ENCODE measurements around the gene EIF1. TPM values are rescaled to one million over a fixed set of nuclear protein-coding genes. Genes with fewer than 3 reads are reported as not detected.

EIF1 gene
- total and polyA plus RNA-seq, 5 donors from 2014 or later: 1,357 to 2,625 (median 1,546) TPM

DNA sequence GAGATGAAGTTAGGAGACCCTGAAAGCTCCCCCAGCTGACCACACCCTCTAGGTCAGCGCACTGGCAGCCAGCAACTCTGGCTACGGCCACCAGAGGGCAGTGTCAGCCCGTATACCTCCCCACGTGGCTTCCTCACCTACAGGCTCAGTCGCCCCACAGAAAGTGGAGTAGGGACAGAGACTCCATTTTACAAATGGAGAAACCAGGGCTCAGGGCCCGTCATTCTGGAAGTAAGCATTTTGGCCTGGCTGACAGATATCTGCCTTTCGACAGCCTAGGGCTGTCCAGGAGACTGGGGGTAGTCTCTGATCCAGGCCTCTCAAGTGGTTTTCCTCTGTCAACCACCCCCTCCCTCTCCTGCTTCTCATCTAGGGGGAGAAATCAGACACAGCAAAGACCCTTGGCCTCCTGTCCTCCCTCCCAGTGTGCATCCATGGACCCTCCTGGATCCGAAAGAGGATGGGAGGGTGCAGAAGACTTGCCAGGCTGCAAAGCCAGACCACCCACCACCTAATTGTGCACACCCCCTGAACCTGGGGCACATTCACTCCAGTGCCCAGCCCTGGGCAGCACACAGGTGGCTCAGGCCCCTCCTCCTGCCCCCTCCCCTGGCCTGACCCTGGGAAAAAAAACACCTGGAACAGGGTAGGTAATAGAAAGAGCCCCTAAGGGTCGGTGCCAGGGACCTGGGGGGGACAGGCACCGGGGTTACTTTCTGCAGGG lies 49.6 kb downstream of the EIF1 start:
- Mint-ChIP-seq H3K27ac (no peak overlapping the region), H3K9me3 (peaks cover 0 to 3% (median 0%) of the 10 kb centered on the region in 7 donors), H3K27me3 (peaks cover 38% of the 10 kb centered on the region), H3K4me1 (peaks cover 0 to 22% (median 3%) of the 10 kb centered on the region in 4 donors), H3K36me3 (no peaks in the 10 kb centered on the region), H3K4me3 (peak overlapping the region in 2 of 4 donors; percentile 43 to 59)
- Histone ChIP-seq H3K27me3 (ENCODE audit: control insufficient read depth, insufficient read depth, low read length) (peaks cover 9% of the 10 kb centered on the region), H3K9me3 (ENCODE audit: control insufficient read depth in 2 of 2, low read length in 2 of 2) (no peaks in the 10 kb centered on the region), H3K27ac (ENCODE audit: insufficient read depth, low read length, poor library complexity, severe bottlenecking) (no peak overlapping the region), H3K4me3 (ENCODE audit: low read depth, low read length) (no peak overlapping the region), H3K4me1 (ENCODE audit: control insufficient read depth, insufficient read depth, low read length, poor library complexity, severe bottlenecking) (peaks cover 15% of the 10 kb centered on the region), H3K36me3 (ENCODE audit: control insufficient read depth, insufficient read depth, low read length) (no peaks in the 10 kb centered on the region)
- peak; percentile 64 to 79 (median 77) for DNase-seq
- ATAC-seq (ENCODE audit: low read depth in 2 of 2): peak; percentile 85 to 87

GRCh38 chr17:41738801-41739112 lies 50.1 kb downstream of the EIF1 start:
- Histone ChIP-seq H3K9me3 (ENCODE audit: control insufficient read depth in 2 of 2, low read length in 2 of 2) (no peaks in the 10 kb centered on the region), H3K36me3 (ENCODE audit: control insufficient read depth, insufficient read depth, low read length) (no peaks in the 10 kb centered on the region), H3K27me3 (ENCODE audit: control insufficient read depth, insufficient read depth, low read length) (peaks cover 9% of the 10 kb centered on the region), H3K27ac (ENCODE audit: insufficient read depth, low read length, poor library complexity, severe bottlenecking) (no peak overlapping the region), H3K4me1 (ENCODE audit: control insufficient read depth, insufficient read depth, low read length, poor library complexity, severe bottlenecking) (peaks cover 15% of the 10 kb centered on the region), H3K4me3 (ENCODE audit: low read depth, low read length) (no peak overlapping the region)
- Mint-ChIP-seq H3K9me3 (peaks cover 0 to 3% (median 0%) of the 10 kb centered on the region in 7 donors), H3K27me3 (peaks cover 33% of the 10 kb centered on the region), H3K4me3 (no peak overlapping the region), H3K27ac (no peak overlapping the region), H3K4me1 (peaks cover 0 to 19% (median 3%) of the 10 kb centered on the region in 4 donors), H3K36me3 (no peaks in the 10 kb centered on the region)
- DNase-seq (no peak), ATAC-seq (ENCODE audit: low read depth in 2 of 2) (no peak)

DNA sequence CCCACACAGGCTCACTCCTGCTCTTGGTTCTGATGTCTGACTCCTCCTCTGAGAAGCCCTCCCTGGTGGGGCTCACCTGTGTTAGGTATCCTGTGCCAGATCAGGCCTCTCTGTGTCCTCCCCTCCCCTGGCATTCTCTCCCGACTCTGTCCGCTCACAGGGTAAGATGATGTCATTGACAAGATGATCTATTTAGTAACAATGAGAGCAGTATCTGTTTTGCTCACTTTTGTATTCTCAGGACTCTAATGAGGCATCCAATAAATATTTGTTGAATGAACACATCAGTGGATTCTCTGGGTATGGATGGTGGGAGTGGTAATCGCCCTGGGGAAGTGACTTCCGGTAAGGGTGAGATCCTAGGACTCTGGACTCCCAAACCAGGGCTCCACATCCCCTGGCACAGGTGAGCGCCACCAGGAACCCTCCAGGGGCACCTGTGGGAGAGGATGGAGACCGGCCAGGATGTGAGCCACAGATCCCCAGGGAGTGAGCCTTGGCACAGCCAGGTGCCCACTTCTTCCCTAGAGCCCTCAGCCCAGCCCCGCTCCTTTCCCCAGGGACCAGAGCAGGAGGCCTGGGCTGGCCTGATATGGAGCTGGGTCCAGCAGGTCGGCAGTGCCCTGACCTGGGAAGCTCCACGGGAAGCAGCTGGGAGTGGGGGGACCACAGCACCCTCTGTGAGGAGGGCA lies 51.1 kb downstream of the EIF1 start:
- DNase-seq (no peak), ATAC-seq (ENCODE audit: low read depth in 2 of 2) (no peak)
- peak overlapping the region in 1 of 3 donors; percentile 64 for H3K27ac Mint-ChIP-seq
- H3K4me3 ChIP-seq (ENCODE audit: low read depth, low read length): no peak overlapping the region
- peaks cover 33% of the 10 kb centered on the region for H3K27me3 Mint-ChIP-seq
- peaks cover 4% of the 10 kb centered on the region for H3K4me1 ChIP-seq (ENCODE audit: control insufficient read depth, insufficient read depth, low read length, poor library complexity, severe bottlenecking)
- H3K4me3 Mint-ChIP-seq: no peak overlapping the region
- no peaks in the 10 kb centered on the region for H3K36me3 ChIP-seq (ENCODE audit: control insufficient read depth, insufficient read depth, low read length)
- peaks cover 0 to 3% (median 0%) of the 10 kb centered on the region in 7 donors for H3K9me3 Mint-ChIP-seq
- H3K4me1 Mint-ChIP-seq: peaks cover 0 to 18% (median 3%) of the 10 kb centered on the region in 4 donors
- no peaks in the 10 kb centered on the region for H3K9me3 ChIP-seq (ENCODE audit: control insufficient read depth in 2 of 2, low read length in 2 of 2)
- H3K27ac ChIP-seq (ENCODE audit: insufficient read depth, low read length, poor library complexity, severe bottlenecking): no peak overlapping the region
- H3K36me3 Mint-ChIP-seq: no peaks in the 10 kb centered on the region
- H3K27me3 ChIP-seq (ENCODE audit: control insufficient read depth, insufficient read depth, low read length): peaks cover 9% of the 10 kb centered on the region

- H3K36me3 Mint-ChIP-seq: no peaks in the 10 kb centered on the region
Measured at GRCh38 chr17:41740506-41740905, 51.8 kb downstream of the EIF1 start.

DNA sequence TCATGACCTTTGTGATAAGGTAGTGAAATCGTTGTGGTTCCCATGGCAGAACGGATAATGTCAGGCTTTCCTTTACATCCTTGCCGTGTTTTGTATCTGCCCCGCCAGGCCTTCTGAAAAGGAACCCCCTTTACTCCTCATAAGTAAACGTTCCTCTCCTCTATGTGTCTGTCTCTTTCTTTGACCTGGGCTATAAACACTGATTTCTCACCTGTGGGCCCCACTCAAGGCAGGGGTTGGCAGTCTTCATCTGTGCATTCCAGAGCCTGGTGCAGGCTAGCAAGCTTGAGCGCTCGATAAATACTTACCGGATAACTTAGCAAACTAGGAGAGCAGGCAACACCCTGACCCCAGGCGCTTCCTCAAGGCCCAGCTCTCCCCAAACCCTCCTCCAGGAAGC lies 53.0 kb downstream of the EIF1 start:
- Histone ChIP-seq H3K4me1 (ENCODE audit: control insufficient read depth, insufficient read depth, low read length, poor library complexity, severe bottlenecking) (no peaks in the 10 kb centered on the region), H3K9me3 (ENCODE audit: control insufficient read depth in 2 of 2, low read length in 2 of 2) (no peaks in the 10 kb centered on the region), H3K4me3 (ENCODE audit: low read depth, low read length) (no peak overlapping the region), H3K27me3 (ENCODE audit: control insufficient read depth, insufficient read depth, low read length) (peaks cover 2% of the 10 kb centered on the region), H3K27ac (ENCODE audit: insufficient read depth, low read length, poor library complexity, severe bottlenecking) (no peak overlapping the region), H3K36me3 (ENCODE audit: control insufficient read depth, insufficient read depth, low read length) (no peaks in the 10 kb centered on the region)
- peaks cover 18% of the 10 kb centered on the region for H3K27me3 Mint-ChIP-seq
- DNase-seq: no peak
- no peak overlapping the region for H3K27ac Mint-ChIP-seq
- H3K4me3 Mint-ChIP-seq: no peak overlapping the region
- peaks cover 0 to 13% (median 3%) of the 10 kb centered on the region in 4 donors for H3K4me1 Mint-ChIP-seq
- ATAC-seq (ENCODE audit: low read depth in 2 of 2): no peak
- H3K36me3 Mint-ChIP-seq: no peaks in the 10 kb centered on the region
- no peaks in the 10 kb centered on the region for H3K9me3 Mint-ChIP-seq

More at GRCh38 chr17:41740506-41740905, 51.8 kb downstream of the EIF1 start:
- Mint-ChIP-seq H3K27me3 (peaks cover 30% of the 10 kb centered on the region), H3K4me3 (no peak overlapping the region), H3K4me1 (peaks cover 0 to 13% (median 3%) of the 10 kb centered on the region in 4 donors), H3K27ac (no peak overlapping the region), H3K9me3 (peaks cover 0 to 2% (median 0%) of the 10 kb centered on the region in 7 donors)
- Histone ChIP-seq H3K27me3 (ENCODE audit: control insufficient read depth, insufficient read depth, low read length) (peaks cover 7% of the 10 kb centered on the region), H3K9me3 (ENCODE audit: control insufficient read depth in 2 of 2, low read length in 2 of 2) (no peaks in the 10 kb centered on the region), H3K4me1 (ENCODE audit: control insufficient read depth, insufficient read depth, low read length, poor library complexity, severe bottlenecking) (no peaks in the 10 kb centered on the region), H3K27ac (ENCODE audit: insufficient read depth, low read length, poor library complexity, severe bottlenecking) (no peak overlapping the region), H3K36me3 (ENCODE audit: control insufficient read depth, insufficient read depth, low read length) (no peaks in the 10 kb centered on the region), H3K4me3 (ENCODE audit: low read depth, low read length) (no peak overlapping the region)
- no peak for DNase-seq
- no peak for ATAC-seq (ENCODE audit: low read depth in 2 of 2)

Other genes starting within 250 kb of the EIF1 start
- not detected for gene KRT38, start 247.9 kb upstream of the EIF1 start, total RNA-seq
- not detected for gene KRT38, start 247.9 kb upstream of the EIF1 start, polyA plus RNA-seq
- not detected for gene KRT32, start 221.5 kb upstream of the EIF1 start, total RNA-seq
- gene KRT32, start 221.5 kb upstream of the EIF1 start, polyA plus RNA-seq: not detected
- not detected for gene KRT35, start 207.7 kb upstream of the EIF1 start, total RNA-seq
- gene KRT35, start 207.7 kb upstream of the EIF1 start, polyA plus RNA-seq: not detected
- not detected for gene KRT36, start 199.0 kb upstream of the EIF1 start, total RNA-seq
- not detected for gene KRT36, start 199.0 kb upstream of the EIF1 start, polyA plus RNA-seq
- gene KRT13, start 183.3 kb upstream of the EIF1 start, total RNA-seq: not detected
- gene KRT13, start 183.3 kb upstream of the EIF1 start, polyA plus RNA-seq: not detected
- gene KRT15, start 170.0 kb upstream of the EIF1 start, total RNA-seq: not detected
- gene KRT15, start 170.0 kb upstream of the EIF1 start, polyA plus RNA-seq: not detected
- not detected for gene KRT19, start 160.6 kb upstream of the EIF1 start, total RNA-seq
- not detected for gene KRT19, start 160.6 kb upstream of the EIF1 start, polyA plus RNA-seq
- gene KRT9, start 116.8 kb upstream of the EIF1 start, total RNA-seq: not detected
- not detected for gene KRT9, start 116.8 kb upstream of the EIF1 start, polyA plus RNA-seq
- gene KRT14, start 102.0 kb upstream of the EIF1 start, total RNA-seq: not detected
- not detected for gene KRT14, start 102.0 kb upstream of the EIF1 start, polyA plus RNA-seq
- not detected for gene KRT16, start 76.1 kb upstream of the EIF1 start, total RNA-seq
- gene KRT16, start 76.1 kb upstream of the EIF1 start, polyA plus RNA-seq: not detected
- not detected for gene KRT17, start 64.3 kb upstream of the EIF1 start, total RNA-seq
- gene KRT17, start 64.3 kb upstream of the EIF1 start, polyA plus RNA-seq: not detected
- gene GAST, start 23.4 kb downstream of the EIF1 start, total RNA-seq: not detected
- gene GAST, start 23.4 kb downstream of the EIF1 start, polyA plus RNA-seq: not detected
- gene HAP1, start 45.8 kb downstream of the EIF1 start, total RNA-seq: 2.1 TPM
- gene HAP1, start 45.8 kb downstream of the EIF1 start, polyA plus RNA-seq: under 1 TPM; 0.35 to 0.62 (median 0.49) TPM
- 1.3 TPM for gene JUP, start 97.8 kb downstream of the EIF1 start, total RNA-seq
- under 1 TPM in 2 of 4 donors, not detected in 2; 0.32 to 0.33 TPM for gene JUP, start 97.8 kb downstream of the EIF1 start, polyA plus RNA-seq
- gene P3H4, start 123.1 kb downstream of the EIF1 start, total RNA-seq: 1.7 TPM
- 1 to 10 TPM in 3 of 4 donors, under 1 TPM in 1; 0.59 to 2.9 (median 2.5) TPM for gene P3H4, start 123.1 kb downstream of the EIF1 start, polyA plus RNA-seq
- not detected for gene FKBP10, start 124.1 kb downstream of the EIF1 start, total RNA-seq
- gene FKBP10, start 124.1 kb downstream of the EIF1 start, polyA plus RNA-seq: under 1 TPM in 1 of 4 donors, not detected in 3; 0.25 TPM
- gene NT5C3B, start 147.3 kb downstream of the EIF1 start, total RNA-seq: 17.9 TPM
- gene NT5C3B, start 147.3 kb downstream of the EIF1 start, polyA plus RNA-seq: 10 to 100 TPM; 15.5 to 37.7 (median 18.1) TPM
- gene KLHL10, start 148.9 kb downstream of the EIF1 start, total RNA-seq: not detected
- gene KLHL10, start 148.9 kb downstream of the EIF1 start, polyA plus RNA-seq: under 1 TPM in 3 of 4 donors, not detected in 1; 0.19 to 0.25 (median 0.21) TPM
- 21.7 TPM for gene KLHL11, start 176.5 kb downstream of the EIF1 start, total RNA-seq
- gene KLHL11, start 176.5 kb downstream of the EIF1 start, polyA plus RNA-seq: 10 to 100 TPM in 1 of 4 donors, 1 to 10 TPM in 3; 5.4 to 11.5 (median 6.7) TPM
- 76.3 TPM for gene ACLY, start 230.1 kb downstream of the EIF1 start, total RNA-seq
- 10 to 100 TPM; 50.3 to 56.8 (median 55.6) TPM for gene ACLY, start 230.1 kb downstream of the EIF1 start, polyA plus RNA-seq
- gene ODAD4, start 241.7 kb downstream of the EIF1 start, total RNA-seq: not detected
- under 1 TPM in 3 of 4 donors, not detected in 1; 0.14 to 0.28 (median 0.15) TPM for gene ODAD4, start 241.7 kb downstream of the EIF1 start, polyA plus RNA-seq

All from CD4-positive, CD25-positive, alpha-beta regulatory T cell (primary cell).